ENCODE results near the gene SDC1. TPM values are rescaled to one million over a fixed set of nuclear protein-coding genes. Genes with fewer than 3 reads are reported as not detected.

Gene SDC1
- total RNA-seq, 1 donor from 2014 or later, result 74.3 TPM

- no peak overlapping the region for H2AFZ ChIP-seq (ENCODE audit: low read depth, low read length)
- H3K4me1 Mint-ChIP-seq (ENCODE audit: low read depth, unreplicated experiment), result peaks cover 40% of the 10 kb centered on the region
- H3K27me3 ChIP-seq (ENCODE audit: insufficient read depth, low read length), result no peaks in the 10 kb centered on the region
- H3K4me3 ChIP-seq (ENCODE audit: insufficient read depth, low read depth, low read length), result no peak overlapping the region
- H3K9me3 Mint-ChIP-seq (ENCODE audit: unreplicated experiment), result no peaks in the 10 kb centered on the region
- H3K4me2 ChIP-seq (ENCODE audit: low read length), result no peak overlapping the region
- DNase-seq (ENCODE audit: low read depth) (no peak), FAIRE-seq (no peak)
- peaks cover 38% of the 10 kb centered on the region for H3K4me1 ChIP-seq (ENCODE audit: insufficient read depth, low read length)
- H3K36me3 Mint-ChIP-seq (ENCODE audit: low read depth, unreplicated experiment), result peaks cover 2% of the 10 kb centered on the region
- no peaks in the 10 kb centered on the region for H3K9me3 ChIP-seq (ENCODE audit: insufficient read depth, low read depth, low read length)
- TF ChIP-seq CTCF (IDR thresholded peaks at IDR 0.05; ENCODE audit: insufficient read depth, low read depth, low read length) (no peak), EZH2 (IDR thresholded peaks at IDR 0.05; ENCODE audit: insufficient read depth, low read length) (no peak)
- H4K20me1 ChIP-seq (ENCODE audit: insufficient read depth, low read length), result no peaks in the 10 kb centered on the region
- no peak overlapping the region for H3K27ac Mint-ChIP-seq (ENCODE audit: unreplicated experiment)
- no peaks in the 10 kb centered on the region for H3K36me3 ChIP-seq (ENCODE audit: insufficient read depth, low read length)
- peaks cover 2% of the 10 kb centered on the region for H3K27me3 Mint-ChIP-seq (ENCODE audit: low read depth, unreplicated experiment)
- no peak overlapping the region for H3K9ac ChIP-seq (ENCODE audit: low read length)
- no peaks in the 10 kb centered on the region for H3K79me2 ChIP-seq (ENCODE audit: insufficient read depth, low read length)
- H3K4me3 Mint-ChIP-seq (ENCODE audit: unreplicated experiment), result no peak overlapping the region
- no peak overlapping the region for H3K27ac ChIP-seq (ENCODE audit: low read depth, low read length)
Observed at GRCh38 chr2:20188201-20188600, 36.7 kb downstream of the SDC1 start.

GRCh38 chr2:20187331-20187730 lies 37.6 kb downstream of the SDC1 start:
- peaks cover 2% of the 10 kb centered on the region for H3K36me3 Mint-ChIP-seq (ENCODE audit: low read depth, unreplicated experiment)
- no peak overlapping the region for H3K27ac Mint-ChIP-seq (ENCODE audit: unreplicated experiment)
- no peaks in the 10 kb centered on the region for H4K20me1 ChIP-seq (ENCODE audit: insufficient read depth, low read length)
- TF ChIP-seq CTCF (IDR thresholded peaks at IDR 0.05; ENCODE audit: insufficient read depth, low read depth, low read length) (no peak), EZH2 (IDR thresholded peaks at IDR 0.05; ENCODE audit: insufficient read depth, low read length) (no peak)
- DNase-seq (ENCODE audit: low read depth) (no peak), FAIRE-seq (no peak)
- no peak overlapping the region for H3K4me2 ChIP-seq (ENCODE audit: low read length)
- H3K9me3 ChIP-seq (ENCODE audit: insufficient read depth, low read depth, low read length), result no peaks in the 10 kb centered on the region
- no peak overlapping the region for H3K4me3 Mint-ChIP-seq (ENCODE audit: unreplicated experiment)
- H3K36me3 ChIP-seq (ENCODE audit: insufficient read depth, low read length), result no peaks in the 10 kb centered on the region
- H3K4me1 Mint-ChIP-seq (ENCODE audit: low read depth, unreplicated experiment), result peaks cover 42% of the 10 kb centered on the region
- no peak overlapping the region for H2AFZ ChIP-seq (ENCODE audit: low read depth, low read length)
- no peak overlapping the region for H3K9ac ChIP-seq (ENCODE audit: low read length)
- H3K9me3 Mint-ChIP-seq (ENCODE audit: unreplicated experiment), result no peaks in the 10 kb centered on the region
- H3K4me1 ChIP-seq (ENCODE audit: insufficient read depth, low read length), result peaks cover 46% of the 10 kb centered on the region
- H3K27ac ChIP-seq (ENCODE audit: low read depth, low read length), result no peak overlapping the region
- no peak overlapping the region for H3K4me3 ChIP-seq (ENCODE audit: insufficient read depth, low read depth, low read length)
- H3K27me3 Mint-ChIP-seq (ENCODE audit: low read depth, unreplicated experiment), result peaks cover 2% of the 10 kb centered on the region
- no peaks in the 10 kb centered on the region for H3K27me3 ChIP-seq (ENCODE audit: insufficient read depth, low read length)
- H3K79me2 ChIP-seq (ENCODE audit: insufficient read depth, low read length), result no peaks in the 10 kb centered on the region

- Histone ChIP-seq H3K4me1 (ENCODE audit: insufficient read depth, low read length) (peaks cover 52% of the 10 kb centered on the region), H3K27ac (ENCODE audit: low read depth, low read length) (peak overlapping the region; percentile 95), H3K27me3 (ENCODE audit: insufficient read depth, low read length) (no peaks in the 10 kb centered on the region), H3K4me2 (ENCODE audit: low read length) (no peak overlapping the region), H2AFZ (ENCODE audit: low read depth, low read length) (peak overlapping the region; percentile 38), H3K9ac (ENCODE audit: low read length) (peak overlapping the region; percentile 74), H3K9me3 (ENCODE audit: insufficient read depth, low read depth, low read length) (no peaks in the 10 kb centered on the region), H4K20me1 (ENCODE audit: insufficient read depth, low read length) (no peaks in the 10 kb centered on the region), H3K36me3 (ENCODE audit: insufficient read depth, low read length) (no peaks in the 10 kb centered on the region), H3K4me3 (ENCODE audit: insufficient read depth, low read depth, low read length) (no peak overlapping the region), H3K79me2 (ENCODE audit: insufficient read depth, low read length) (no peaks in the 10 kb centered on the region)
- FAIRE-seq (no peak), DNase-seq (ENCODE audit: low read depth) (no peak)
- H3K9me3 Mint-ChIP-seq (ENCODE audit: unreplicated experiment), result no peaks in the 10 kb centered on the region
- peaks cover 2% of the 10 kb centered on the region for H3K36me3 Mint-ChIP-seq (ENCODE audit: low read depth, unreplicated experiment)
- H3K4me3 Mint-ChIP-seq (ENCODE audit: unreplicated experiment), result no peak overlapping the region
- H3K4me1 Mint-ChIP-seq (ENCODE audit: low read depth, unreplicated experiment), result peaks cover 44% of the 10 kb centered on the region
- no peak overlapping the region for H3K27ac Mint-ChIP-seq (ENCODE audit: unreplicated experiment)
- TF ChIP-seq CTCF (IDR thresholded peaks at IDR 0.05; ENCODE audit: insufficient read depth, low read depth, low read length), result no peak
- peaks cover 2% of the 10 kb centered on the region for H3K27me3 Mint-ChIP-seq (ENCODE audit: low read depth, unreplicated experiment)
Observed at GRCh38 chr2:20186855-20187187, 38.1 kb downstream of the SDC1 start.

All from astrocyte (in vitro differentiated cells and primary cell).